Measurements from ENCODE around the gene EPS15. TPM values are rescaled to one million over a fixed set of nuclear protein-coding genes. Genes with fewer than 3 reads are reported as not detected.

EPS15 gene
- total and polyA plus RNA-seq, 2 of the 8 experiments (the other 6 are each of a cell fraction or from before 2014, with no cell fraction given) = 15.9 to 57.2 TPM

GRCh38 chr1:51344276-51344601 is 174.8 kb downstream of the EPS15 start:
- CTCF ChIA-PET (ENCODE audit: partially characterized antibody) = interaction anchor here (0.8 to 4.6 kb wide), 4 partner anchors 9 to 49 kb away, joined by 3 to 16 read pairs (median 6); partner anchors contain the start of gene TTC39A
- no peak for TF ChIP-seq KDM4A (IDR thresholded peaks at IDR 0.05; ENCODE audit: low read depth, low read length, severe bottlenecking)
- no peak for TF ChIP-seq EGR1 (IDR thresholded peaks at IDR 0.05; ENCODE audit: borderline replicate concordance, low read depth, low read length)
- no peak for TF ChIP-seq KDM1A (IDR thresholded peaks at IDR 0.05; ENCODE audit: borderline replicate concordance, low read length)
- TF ChIP-seq TAF7 (optimal IDR thresholded peaks at IDR 0.05; ENCODE audit: borderline replicate concordance, low read depth, low read length) = no peak
- no peak for TF ChIP-seq RXRA (IDR thresholded peaks at IDR 0.05; ENCODE audit: insufficient read depth, low read depth, low read length)
- TF ChIP-seq CTCF (IDR thresholded peaks at IDR 0.05; ENCODE audit: control extremely low read depth in 1 of 3, insufficient read depth in 1 of 3, low read depth in 1 of 3, low read length in 3 of 3) = no peak
- no peak for TF ChIP-seq JUND (IDR thresholded peaks at IDR 0.05; ENCODE audit: low read length)
- TF ChIP-seq, protein P1, sequence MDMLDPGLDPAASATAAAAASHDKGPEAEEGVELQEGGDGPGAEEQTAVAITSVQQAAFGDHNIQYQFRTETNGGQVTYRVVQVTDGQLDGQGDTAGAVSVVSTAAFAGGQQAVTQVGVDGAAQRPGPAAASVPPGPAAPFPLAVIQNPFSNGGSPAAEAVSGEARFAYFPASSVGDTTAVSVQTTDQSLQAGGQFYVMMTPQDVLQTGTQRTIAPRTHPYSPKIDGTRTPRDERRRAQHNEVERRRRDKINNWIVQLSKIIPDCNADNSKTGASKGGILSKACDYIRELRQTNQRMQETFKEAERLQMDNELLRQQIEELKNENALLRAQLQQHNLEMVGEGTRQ (IDR thresholded peaks at IDR 0.05; ENCODE audit: low read length) = no peak
- TF ChIP-seq YY1 (IDR thresholded peaks at IDR 0.05; ENCODE audit: low read depth, low read length) = no peak
- TF ChIP-seq SIRT6 (IDR thresholded peaks at IDR 0.05; ENCODE audit: low read length) = no peak

More at GRCh38 chr1:51344276-51344601, 174.8 kb downstream of the EPS15 start:
- Histone ChIP-seq H3K9ac (replicated peaks in 1 of 4; ENCODE audit: extremely low read depth in 1 of 4, low read depth in 3 of 4, low read length in 3 of 4) (no peak overlapping the region), H2BK5ac (ENCODE audit: low read depth, low read length) (no peak overlapping the region), H3K56ac (replicated peaks; ENCODE audit: insufficient read length, low read depth, low read length) (no peak overlapping the region), H3K79me2 (ENCODE audit: control insufficient read depth in 1 of 2, insufficient read depth in 2 of 2, low read length in 2 of 2) (no peaks in the 10 kb centered on the region), H3K27ac (ENCODE audit: low read depth, low read length) (no peak overlapping the region), H2BK120ac (replicated peaks; ENCODE audit: low read depth, low read length) (no peak overlapping the region), H4K91ac (replicated peaks; ENCODE audit: insufficient read length, low read length) (peak overlapping the region; percentile 77), H3K4ac (replicated peaks; ENCODE audit: insufficient read length, low read depth, low read length) (peak overlapping the region; percentile 39), H3K23me2 (ENCODE audit: low read depth, low read length) (peaks cover 5% of the 10 kb centered on the region; the same call in 1 of the 2 replicates), H3K18ac (ENCODE audit: extremely low read depth, low read length) (peak overlapping the region; percentile 4; the same call in 1 of the 2 replicates), H3K79me1 (ENCODE audit: low read depth, low read length) (no peaks in the 10 kb centered on the region), H4K8ac (ENCODE audit: extremely low read depth, insufficient read depth, low read length) (peak overlapping the region; percentile 63; the same call in 1 of the 2 replicates), H3K4me3 (ENCODE audit: extremely low read depth in 1 of 4, insufficient read depth in 2 of 4, low read depth in 3 of 4, low read length in 4 of 4) (peak overlapping the region; percentile 54 to 64 (median 60)), H4K20me1 (replicated peaks in 1 of 2; ENCODE audit: control insufficient read depth in 1 of 2, insufficient read depth in 2 of 2, low read length in 2 of 2) (no peaks in the 10 kb centered on the region), H2AK5ac (ENCODE audit: low read depth, low read length) (no peak overlapping the region), H2BK20ac (ENCODE audit: low read length) (no peak overlapping the region), H3K14ac (ENCODE audit: insufficient read length) (no peak overlapping the region), H4K5ac (ENCODE audit: insufficient read length, low read depth, low read length) (peak overlapping the region; percentile 7), H2BK15ac (ENCODE audit: low read length) (no peak overlapping the region), H3K36me3 (ENCODE audit: control insufficient read depth in 2 of 4, insufficient read depth in 4 of 4, low read length in 3 of 4) (no peaks in the 10 kb centered on the region), H3K27me3 (replicated peaks in 1 of 4; ENCODE audit: control insufficient read depth in 3 of 4, extremely low read depth in 1 of 4, insufficient read depth in 3 of 4, low read length in 3 of 4) (peaks cover 3 to 19% (median 14%) of the 10 kb centered on the region in 4 experiments; a peak in 6 of 7 replicates), H3K4me2 (ENCODE audit: insufficient read depth in 1 of 2, low read depth in 2 of 2, low read length in 2 of 2) (peak overlapping the region; percentile 54 to 94), H3K23ac (ENCODE audit: insufficient read length) (no peak overlapping the region), H3K4me1 (replicated peaks in 1 of 4; ENCODE audit: control insufficient read depth in 3 of 4, insufficient read depth in 4 of 4, low read length in 3 of 4) (peaks cover 2 to 11% (median 7%) of the 10 kb centered on the region in 4 experiments; a peak in 6 of 7 replicates), H2BK12ac (ENCODE audit: low read depth, low read length) (peak overlapping the region; percentile 29; the same call in 1 of the 2 replicates), H3K9me3 (ENCODE audit: insufficient read depth in 2 of 2, low read depth in 1 of 2, low read length in 1 of 2) (no peaks in the 10 kb centered on the region), H2AFZ (ENCODE audit: low read length) (peak overlapping the region; percentile 95)
- WGBS, 2 experiments (ENCODE audit: extremely low coverage in 1 of 2, insufficient coverage in 1 of 2, insufficient read length in 1 of 2, insufficient replicate concordance in 2 of 2, low coverage in 1 of 2, low lambda C conversion rate in 2 of 2, missing lambda C conversion rate in 1 of 2) = 77% methylated on average over 7 of the region's 7 CpGs; no CpG with 5 or more reads in 1 of the 2 experiments
- no peak for FAIRE-seq
- POLR2A ChIA-PET (ENCODE audit: partially characterized antibody) = interaction anchor here (1.1 to 2.8 kb wide), 3 partner anchors 9 to 78 kb away, joined by 5 to 8 read pairs (median 5); no protein-coding TSS in a partner anchor
- DNase-seq (ENCODE audit: low read depth in 1 of 2, low spot score in 2 of 2) = no peak

Measured in H1 (cell line).